GM23338 (cell line): ENCODE data around the gene CBR1. TPM values are rescaled to one million over a fixed set of nuclear protein-coding genes. Genes with fewer than 3 reads are reported as not detected.

Source experiments
- ATAC-seq: fragments of 200-7000 bp; cut with Tn5 transposase; 3 replicates; pipeline ENCODE4 v1.9.1; 2020
- DNase-seq: peaks from one replicate; pipeline ENCODE4 v3.0.0-alpha.2; 2015; ENCODE audit warnings: low spot score
- H2AFZ ChIP-seq: fragments of 200-600 bp; sonication (generic); 2 replicates; pipeline ENCODE4 v1.8.0; 2016; ENCODE audit warnings: antibody characterized with exemption, mild to moderate bottlenecking, moderate library complexity
- H3F3A ChIP-seq: fragments of 200-600 bp; sonication (generic); replicated peaks from 2 replicates; pipeline ENCODE4 v1.8.0; 2017; ENCODE audit warnings: antibody characterized with exemption, mixed run types, low read depth
- H3K27ac ChIP-seq: fragments of 200-600 bp; sonication (generic); 2 replicates; pipeline ENCODE4 v1.6.1; 2016; ENCODE audit warnings: low read depth
- H3K27me3 ChIP-seq: fragments of 200-600 bp; sonication (generic); 2 replicates; pipeline ENCODE4 v1.8.0; 2016; ENCODE audit warnings: mild to moderate bottlenecking, mixed run types, moderate library complexity; ENCODE audit not compliant: insufficient read depth
- H3K36me3 ChIP-seq: fragments of 200-600 bp; sonication (generic); 2 replicates; pipeline ENCODE4 v1.8.0; 2016; ENCODE audit warnings: mild to moderate bottlenecking; ENCODE audit not compliant: insufficient read depth
- H3K4me1 ChIP-seq: fragments of 200-600 bp; sonication (generic); 2 replicates; pipeline ENCODE4 v1.8.0; 2016; ENCODE audit warnings: mild to moderate bottlenecking, moderate library complexity; ENCODE audit not compliant: insufficient read depth
- H3K4me2 ChIP-seq: fragments of 200-600 bp; sonication (generic); 2 replicates; pipeline ENCODE4 v1.7.1; 2017; ENCODE audit warnings: mixed run types
- H3K4me3 ChIP-seq: fragments of 200-600 bp; sonication (generic); 2 replicates; pipeline ENCODE4 v1.6.1; 2016; ENCODE audit warnings: mixed run types
- H3K79me2 ChIP-seq: fragments of 200-600 bp; sonication (generic); replicated peaks from 2 replicates; pipeline ENCODE4 v1.8.0; 2017; ENCODE audit warnings: mild to moderate bottlenecking; ENCODE audit not compliant: insufficient read depth
- H3K9me2 ChIP-seq: fragments of 200-600 bp; sonication (generic); 2 replicates; pipeline ENCODE4 v1.8.0; 2017; ENCODE audit not compliant: insufficient read depth
- H4K20me1 ChIP-seq: fragments of 200-600 bp; sonication (generic); replicated peaks from 2 replicates; pipeline ENCODE4 v1.8.0; 2017; ENCODE audit warnings: mild to moderate bottlenecking; ENCODE audit not compliant: insufficient read depth
- H3K27ac Mint-ChIP-seq: 2 replicates; pipeline ENCODE4 v1.8.0; 2020; ENCODE audit warnings: inconsistent platforms, mild to moderate bottlenecking, moderate library complexity, mixed read lengths
- H3K27me3 Mint-ChIP-seq: 3 replicates; pipeline ENCODE4 v1.8.0; 2022; ENCODE audit warnings: low read depth, mild to moderate bottlenecking, moderate library complexity, mixed read lengths, inconsistent platforms; ENCODE audit not compliant: insufficient read depth, poor library complexity
- H3K36me3 Mint-ChIP-seq: 3 replicates; pipeline ENCODE4 v1.8.0; 2021; ENCODE audit warnings: low read depth, mild to moderate bottlenecking, inconsistent platforms, moderate library complexity, mixed read lengths
- H3K4me1 Mint-ChIP-seq: 3 replicates; pipeline ENCODE4 v1.8.0; 2020; ENCODE audit warnings: mild to moderate bottlenecking, inconsistent platforms, mixed read lengths
- H3K4me3 Mint-ChIP-seq: 3 replicates; pipeline ENCODE4 v1.8.0; 2021; ENCODE audit warnings: moderate library complexity, mild to moderate bottlenecking, inconsistent platforms, mixed read lengths
- H3K9me3 Mint-ChIP-seq: 3 replicates; pipeline ENCODE4 v1.8.0; 2020; ENCODE audit warnings: moderate library complexity, mild to moderate bottlenecking, inconsistent platforms, mixed read lengths
- CREB1 ChIP-seq: fragments of 250-450 bp; sonication (Bioruptor Pico); IDR thresholded peaks from 2 replicates; pipeline ENCODE4 v1.5.0; 2020; ENCODE audit warnings: low read depth, mild to moderate bottlenecking, moderate library complexity
- EZH2 ChIP-seq: fragments of 200-600 bp; sonication (generic); IDR thresholded peaks from one replicate; pipeline ENCODE4 v1.8.0; 2017; ENCODE audit warnings: antibody characterized with exemption, mild to moderate bottlenecking, low read depth; ENCODE audit not compliant: unreplicated experiment
- POLR2AphosphoS5 ChIP-seq: IDR thresholded peaks from 2 replicates; pipeline ENCODE4 v1.6.1; 2016; ENCODE audit warnings: antibody characterized with exemption, low read depth
- ZNF114 ChIP-seq: fragments of 250-450 bp; sonication (Bioruptor Pico); IDR thresholded peaks from 2 replicates; pipeline ENCODE4 v1.5.0; 2020; ENCODE audit warnings: mild to moderate bottlenecking, moderate library complexity
- polyA plus RNA-seq: library from polyadenylated mRNA; unstranded; fragments of >200 nt; fragmentation: Nextera tagmentation; extraction: Ambion mirVana; gene quantifications from 2 replicates; pipeline ENCODE4 v1.2.1, GENCODE V29; 2016
- total RNA-seq: library from RNA; depleted of rRNA; stranded (reverse); fragments of >200 nt; shearing (Covaris generic); gene quantifications from 2 replicates; pipeline ENCODE4 v1.2.3, GENCODE V29; 2014
- TF ChIP-seq, protein P1 (sequence below), 2 experiments: fragments of 200-600 bp in 1 of 2; sonication (generic) in 1 of 2; conservative IDR thresholded peaks; 2 replicates each; pipeline versions ENCODE4 v1.5.1 to v1.6.1; 2016 to 2017; ENCODE audit warnings: antibody characterized with exemption in 2 of 2, low read depth in 2 of 2, mild to moderate bottlenecking in 2 of 2, moderate library complexity in 1 of 2
- TF ChIP-seq, protein P2 (sequence below): IDR thresholded peaks from one replicate; pipeline ENCODE4 v1.6.1; 2018; ENCODE audit warnings: antibody characterized with exemption; ENCODE audit not compliant: unreplicated experiment

The CBR1 gene
- total and polyA plus RNA-seq, 2 experiments from 2014 or later = 285 to 487 TPM

DNA sequence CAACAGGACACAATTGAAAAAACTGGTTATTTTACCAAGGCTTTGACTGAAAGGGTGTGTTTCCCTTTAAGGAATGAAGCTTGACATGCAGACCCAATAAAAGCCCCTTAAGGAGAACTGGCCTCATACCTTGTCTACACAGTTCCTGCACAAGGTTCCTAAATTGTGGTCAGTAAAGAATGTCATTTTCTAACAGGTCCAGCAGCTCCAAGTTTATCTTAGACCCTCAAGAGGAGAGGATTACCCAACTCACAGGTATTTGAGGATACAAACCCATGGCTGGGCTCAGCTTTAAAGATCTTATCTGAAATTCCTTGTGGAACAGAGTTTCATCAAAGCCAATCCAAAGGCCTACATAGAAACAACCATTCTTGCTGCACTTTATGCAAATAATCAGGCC lies 33.6 kb downstream of the CBR1 start (continued):
- no peak for TF ChIP-seq ZNF114
- TF ChIP-seq CREB1 = no peak

DNA sequence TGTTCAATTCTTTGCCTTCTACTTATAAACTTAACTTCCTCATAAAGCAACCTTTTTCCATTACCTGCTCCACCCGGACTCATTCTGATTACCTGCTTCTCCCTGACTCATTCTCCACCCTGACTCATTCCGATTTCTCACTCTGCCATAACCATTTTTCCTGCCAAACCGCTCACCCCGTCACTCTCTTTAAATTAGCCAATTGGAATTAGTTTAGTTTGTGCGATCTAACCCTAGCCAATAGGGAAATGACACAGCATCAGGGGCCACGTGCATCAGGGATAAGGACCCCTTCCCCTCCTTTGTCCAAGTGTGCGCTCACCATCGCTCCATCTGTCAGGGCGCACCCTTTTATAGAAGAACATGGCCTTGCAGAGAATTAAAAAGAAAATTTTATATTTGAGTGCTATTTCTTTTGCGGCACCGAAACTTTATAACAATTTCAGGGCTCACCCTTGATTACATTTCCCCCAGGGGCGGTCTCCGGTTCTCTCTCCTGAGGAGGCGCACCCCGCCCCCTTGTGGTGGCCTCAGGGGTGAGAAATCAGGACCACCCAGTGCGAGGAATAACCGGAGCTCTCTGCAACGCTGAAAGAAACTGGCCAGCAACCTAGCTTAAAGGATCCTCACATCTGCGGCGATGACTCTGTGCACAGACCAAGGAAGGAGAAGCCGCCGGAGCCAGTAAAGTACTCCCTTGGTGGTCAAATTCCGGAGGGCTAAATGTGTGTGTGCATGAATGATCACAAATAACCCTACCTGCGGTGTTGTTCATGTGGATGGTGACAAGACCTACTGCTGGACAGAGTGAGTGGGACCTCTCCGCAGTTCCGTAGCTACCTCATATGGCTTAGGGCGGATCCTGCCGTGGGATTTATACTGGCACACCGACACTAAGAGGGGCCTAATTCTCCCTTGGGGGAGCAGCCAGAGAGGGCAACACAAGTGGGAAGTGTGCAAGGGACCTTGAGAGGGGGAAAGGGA lies 34.8 kb downstream of the CBR1 start:
- peaks cover 37% of the 10 kb centered on the region for H3K9me3 Mint-ChIP-seq
- peak overlapping the region; percentile 61 for H3K27ac Mint-ChIP-seq
- Histone ChIP-seq H3K4me1 (peaks cover 40% of the 10 kb centered on the region), H3K27me3 (no peaks in the 10 kb centered on the region), H3K36me3 (peaks cover 23% of the 10 kb centered on the region), H4K20me1 (no peaks in the 10 kb centered on the region), H3F3A (0 out of 2 replicates have a peak, but pooled peaks cover 5% of the 10 kb centered on the region), H3K27ac (peak overlapping the region; percentile 72), H2AFZ (no peak overlapping the region), H3K4me2 (peak overlapping the region; percentile 85), H3K9me2 (no peaks in the 10 kb centered on the region), H3K79me2 (peaks cover 34% of the 10 kb centered on the region), H3K4me3 (peak overlapping the region; percentile 73)
- peak; percentile 95 for DNase-seq
- peaks cover 56% of the 10 kb centered on the region for H3K36me3 Mint-ChIP-seq
- H3K4me1 Mint-ChIP-seq = peaks cover 59% of the 10 kb centered on the region
- H3K4me3 Mint-ChIP-seq = peak overlapping the region; percentile 85
- peaks cover 16% of the 10 kb centered on the region for H3K27me3 Mint-ChIP-seq
- TF ChIP-seq, protein P1, sequence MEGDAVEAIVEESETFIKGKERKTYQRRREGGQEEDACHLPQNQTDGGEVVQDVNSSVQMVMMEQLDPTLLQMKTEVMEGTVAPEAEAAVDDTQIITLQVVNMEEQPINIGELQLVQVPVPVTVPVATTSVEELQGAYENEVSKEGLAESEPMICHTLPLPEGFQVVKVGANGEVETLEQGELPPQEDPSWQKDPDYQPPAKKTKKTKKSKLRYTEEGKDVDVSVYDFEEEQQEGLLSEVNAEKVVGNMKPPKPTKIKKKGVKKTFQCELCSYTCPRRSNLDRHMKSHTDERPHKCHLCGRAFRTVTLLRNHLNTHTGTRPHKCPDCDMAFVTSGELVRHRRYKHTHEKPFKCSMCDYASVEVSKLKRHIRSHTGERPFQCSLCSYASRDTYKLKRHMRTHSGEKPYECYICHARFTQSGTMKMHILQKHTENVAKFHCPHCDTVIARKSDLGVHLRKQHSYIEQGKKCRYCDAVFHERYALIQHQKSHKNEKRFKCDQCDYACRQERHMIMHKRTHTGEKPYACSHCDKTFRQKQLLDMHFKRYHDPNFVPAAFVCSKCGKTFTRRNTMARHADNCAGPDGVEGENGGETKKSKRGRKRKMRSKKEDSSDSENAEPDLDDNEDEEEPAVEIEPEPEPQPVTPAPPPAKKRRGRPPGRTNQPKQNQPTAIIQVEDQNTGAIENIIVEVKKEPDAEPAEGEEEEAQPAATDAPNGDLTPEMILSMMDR (conservative IDR thresholded peaks at IDR 0.05; ENCODE audit: low read depth in 2 of 2) = peak; percentile 70 to 87
- TF ChIP-seq CREB1 = no peak
- TF ChIP-seq, protein P2, sequence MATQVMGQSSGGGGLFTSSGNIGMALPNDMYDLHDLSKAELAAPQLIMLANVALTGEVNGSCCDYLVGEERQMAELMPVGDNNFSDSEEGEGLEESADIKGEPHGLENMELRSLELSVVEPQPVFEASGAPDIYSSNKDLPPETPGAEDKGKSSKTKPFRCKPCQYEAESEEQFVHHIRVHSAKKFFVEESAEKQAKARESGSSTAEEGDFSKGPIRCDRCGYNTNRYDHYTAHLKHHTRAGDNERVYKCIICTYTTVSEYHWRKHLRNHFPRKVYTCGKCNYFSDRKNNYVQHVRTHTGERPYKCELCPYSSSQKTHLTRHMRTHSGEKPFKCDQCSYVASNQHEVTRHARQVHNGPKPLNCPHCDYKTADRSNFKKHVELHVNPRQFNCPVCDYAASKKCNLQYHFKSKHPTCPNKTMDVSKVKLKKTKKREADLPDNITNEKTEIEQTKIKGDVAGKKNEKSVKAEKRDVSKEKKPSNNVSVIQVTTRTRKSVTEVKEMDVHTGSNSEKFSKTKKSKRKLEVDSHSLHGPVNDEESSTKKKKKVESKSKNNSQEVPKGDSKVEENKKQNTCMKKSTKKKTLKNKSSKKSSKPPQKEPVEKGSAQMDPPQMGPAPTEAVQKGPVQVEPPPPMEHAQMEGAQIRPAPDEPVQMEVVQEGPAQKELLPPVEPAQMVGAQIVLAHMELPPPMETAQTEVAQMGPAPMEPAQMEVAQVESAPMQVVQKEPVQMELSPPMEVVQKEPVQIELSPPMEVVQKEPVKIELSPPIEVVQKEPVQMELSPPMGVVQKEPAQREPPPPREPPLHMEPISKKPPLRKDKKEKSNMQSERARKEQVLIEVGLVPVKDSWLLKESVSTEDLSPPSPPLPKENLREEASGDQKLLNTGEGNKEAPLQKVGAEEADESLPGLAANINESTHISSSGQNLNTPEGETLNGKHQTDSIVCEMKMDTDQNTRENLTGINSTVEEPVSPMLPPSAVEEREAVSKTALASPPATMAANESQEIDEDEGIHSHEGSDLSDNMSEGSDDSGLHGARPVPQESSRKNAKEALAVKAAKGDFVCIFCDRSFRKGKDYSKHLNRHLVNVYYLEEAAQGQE = no peak
- peak; percentile 40 for TF ChIP-seq POLR2AphosphoS5
- no peak for TF ChIP-seq EZH2
- peak; percentile 78 for ATAC-seq
